Stimulated activated CD8-positive, alpha-beta memory T cell treated with anti-CD3 and anti-CD28 coated beads, Interleukin-7, amount 100 ng/mL, for 48 hours (primary cell): ENCODE data around the gene SLC44A1.

Experiments used
- DNase-seq, 2 donors: peaks; one replicate each; pipeline ENCODE4 v3.0.0-alpha.2; 2020; ENCODE audit warnings: low read depth in 1 of 2; ENCODE audit errors: extremely low read depth in 1 of 2

Gene SLC44A1

GRCh38 chr9:105297442-105298075, 53.1 kb downstream of the SLC44A1 start:
- DNase-seq = no peak

GRCh38 chr9:105299190-105299854, 54.9 kb downstream of the SLC44A1 start:
- peak in 1 of 2 donors; percentile 14 for DNase-seq

- DNase-seq = no peak
Measured at GRCh38 chr9:105302728-105303127, 58.3 kb downstream of the SLC44A1 start.

GRCh38 chr9:105305856-105306255, 61.4 kb downstream of the SLC44A1 start:
- no peak for DNase-seq

- DNase-seq = no peak
Measured at GRCh38 chr9:105306351-105307140, 62.1 kb downstream of the SLC44A1 start.

DNA sequence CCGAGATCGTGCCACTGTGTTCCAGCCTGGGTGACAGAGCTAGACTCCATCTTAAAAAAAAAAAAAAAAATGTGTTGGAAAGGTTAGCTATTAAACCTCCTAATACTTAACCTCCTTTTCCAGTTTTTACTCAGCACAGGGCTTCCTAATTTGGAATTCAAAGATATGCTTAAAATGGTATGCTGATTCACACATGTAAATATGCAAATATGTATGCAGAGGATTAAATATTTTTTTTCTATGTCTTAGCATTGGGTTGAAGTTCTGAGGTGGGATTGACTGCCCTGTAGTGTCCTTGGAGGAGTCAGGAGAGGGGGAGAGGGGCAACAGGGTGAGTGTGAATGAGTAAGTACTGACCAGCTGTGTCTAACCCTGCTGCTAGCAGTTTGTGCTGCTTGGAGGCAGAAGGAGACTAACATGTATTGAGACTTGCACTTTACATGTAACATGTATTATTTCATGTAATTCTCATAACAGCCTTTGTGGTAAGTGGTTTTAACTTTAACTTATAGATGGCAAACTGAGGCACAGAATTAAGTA, 63.2 kb downstream of the SLC44A1 start:
- DNase-seq = no peak

DNA sequence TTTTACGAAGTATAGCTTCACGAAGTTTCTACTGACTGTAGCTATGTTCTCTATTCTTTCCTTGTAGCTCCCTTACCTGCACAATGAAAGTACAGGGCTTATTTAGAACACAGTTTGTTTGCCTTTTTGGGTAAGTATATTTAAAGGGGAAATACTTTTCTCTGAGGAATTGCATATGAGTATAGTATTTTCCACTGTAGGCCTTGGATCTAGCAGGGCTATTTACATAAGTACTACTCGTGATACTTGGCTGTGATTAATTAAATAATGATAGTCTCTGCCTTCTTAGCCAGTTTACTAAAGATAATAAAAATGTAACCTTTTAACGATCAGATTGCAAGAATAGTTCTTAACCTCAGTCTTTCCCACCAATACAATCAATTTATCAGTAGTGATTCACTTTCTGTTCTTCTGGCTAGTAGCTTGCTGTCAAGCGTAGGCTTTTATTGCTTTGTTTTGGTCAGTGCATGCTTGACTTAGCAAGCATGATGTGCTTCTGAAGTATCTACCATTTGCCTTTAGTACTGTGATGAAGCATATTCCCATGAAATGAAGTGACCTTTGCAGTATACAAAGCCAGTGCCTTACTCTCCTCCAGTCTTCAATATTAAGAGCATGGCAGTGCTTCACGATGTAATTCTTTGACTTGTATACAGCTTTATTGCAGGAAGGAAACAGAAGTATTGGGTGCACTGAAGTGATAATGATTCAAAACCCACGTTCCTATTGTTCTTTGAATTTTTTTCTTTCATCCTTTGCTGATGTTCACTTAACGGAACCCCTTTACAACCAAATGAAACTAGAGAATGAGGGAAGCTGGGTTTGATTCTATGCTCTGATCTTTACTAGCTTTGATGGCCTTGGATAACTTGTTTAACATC, 64.2 kb downstream of the SLC44A1 start:
- no peak for DNase-seq

DNA sequence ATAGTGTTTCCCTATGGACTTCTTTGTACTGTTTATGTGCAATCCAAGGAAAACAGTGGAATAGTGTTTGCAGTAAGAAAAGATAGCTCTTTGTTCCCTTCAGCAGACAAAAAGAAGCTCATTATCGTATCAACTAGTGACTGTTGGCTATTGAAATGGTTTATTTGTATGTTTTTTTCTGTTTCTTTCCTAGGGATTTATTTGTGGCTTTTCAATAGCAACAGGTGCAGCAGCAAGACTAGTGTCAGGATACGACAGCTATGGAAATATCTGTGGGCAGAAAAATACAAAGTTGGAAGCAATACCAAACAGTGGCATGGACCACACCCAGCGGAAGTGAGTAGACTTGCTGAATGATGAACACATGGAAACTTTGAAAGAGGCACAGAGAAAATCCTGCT, 65.1 kb downstream of the SLC44A1 start:
- DNase-seq = no peak

DNA sequence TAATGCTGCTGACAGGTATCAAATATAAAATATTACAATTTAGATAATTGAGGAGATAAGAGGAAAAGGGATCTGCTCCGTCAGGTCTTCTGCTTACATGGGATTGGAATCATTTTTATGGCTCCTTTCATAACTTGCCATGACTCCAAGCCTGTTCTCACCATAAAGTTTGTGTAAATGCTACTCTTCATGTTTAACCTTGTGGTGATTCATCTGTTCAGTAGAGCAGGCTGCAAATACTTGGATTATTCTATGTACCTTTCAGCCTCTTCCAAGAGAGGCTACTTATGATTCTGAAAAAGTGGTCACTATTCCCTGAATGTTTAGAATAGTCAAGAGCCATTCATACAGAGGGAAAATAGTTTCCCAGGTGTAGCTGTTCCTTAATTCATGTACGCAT, 66.9 kb downstream of the SLC44A1 start:
- no peak for DNase-seq

- no peak for DNase-seq
Measured at GRCh38 chr9:105313238-105313637, 68.8 kb downstream of the SLC44A1 start.

DNA sequence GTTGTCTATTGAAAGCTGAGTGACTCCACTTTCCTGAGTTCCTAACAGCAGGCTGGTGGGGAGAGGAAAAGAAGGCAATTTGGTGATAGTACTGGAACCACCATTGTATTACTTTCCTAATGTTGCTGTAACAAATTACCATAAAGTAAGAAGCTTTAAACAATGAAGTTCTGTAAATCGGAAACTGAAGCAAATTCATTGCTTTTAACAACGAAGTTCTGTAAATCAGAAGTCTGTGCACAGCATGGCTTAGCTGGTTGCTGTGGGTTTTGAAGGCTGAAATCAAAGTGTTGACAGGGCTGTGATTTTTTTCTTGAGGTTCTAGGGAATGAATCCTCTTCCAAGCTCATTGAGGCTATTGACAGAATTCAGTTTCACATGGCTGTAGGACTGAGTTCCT, 72.3 kb downstream of the SLC44A1 start:
- no peak for DNase-seq

DNA sequence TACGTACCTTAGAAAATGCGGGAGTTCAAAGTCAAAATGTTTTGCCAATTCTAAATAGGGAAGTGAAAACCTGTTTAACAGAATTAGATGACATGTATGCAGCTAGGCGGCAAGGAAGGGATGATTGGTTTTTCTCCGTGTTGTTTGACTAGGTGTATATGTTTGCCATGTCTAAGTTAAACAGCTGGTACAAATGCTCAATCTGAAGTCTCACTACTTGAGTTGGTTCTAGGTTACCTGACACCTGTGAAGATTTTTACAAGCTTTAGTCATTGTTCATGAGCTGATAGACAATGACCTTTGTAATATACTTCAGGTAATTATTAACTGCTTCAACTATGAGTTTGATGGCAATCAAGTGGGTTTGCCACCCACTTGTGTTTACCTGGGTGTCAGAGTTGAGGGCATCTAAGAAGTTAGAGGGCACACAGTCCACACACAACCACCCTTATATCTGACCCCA, 74.3 kb downstream of the SLC44A1 start:
- no peak for DNase-seq

DNA sequence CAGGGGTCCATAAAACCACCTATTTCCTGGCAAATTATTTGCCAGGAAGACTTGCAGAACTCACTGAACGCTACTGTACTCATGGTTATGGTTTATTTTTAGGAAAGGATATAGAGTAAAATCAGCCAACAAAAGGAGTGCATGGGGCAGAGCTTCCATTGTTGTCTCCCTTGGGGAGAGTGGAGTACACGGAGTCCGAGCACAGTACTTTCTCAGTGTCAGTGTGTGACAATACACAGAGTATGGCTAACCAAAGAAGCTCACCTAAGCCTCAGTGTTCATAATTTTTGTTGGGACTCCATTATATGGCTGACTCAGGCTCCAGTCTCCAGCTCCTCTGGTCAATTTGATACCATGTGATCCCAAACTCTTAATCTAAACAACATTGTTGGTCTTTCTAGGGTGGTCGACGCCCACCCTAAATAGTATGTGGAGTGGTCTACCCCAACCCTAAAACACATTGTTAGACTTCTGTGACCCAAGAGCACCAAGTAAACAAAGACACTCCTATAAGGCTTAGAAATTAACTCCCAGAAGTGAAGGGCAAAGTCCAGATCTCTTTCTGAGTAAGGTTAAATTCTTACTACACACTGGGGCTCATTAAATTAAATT, 74.9 kb downstream of the SLC44A1 start:
- DNase-seq = no peak

DNA sequence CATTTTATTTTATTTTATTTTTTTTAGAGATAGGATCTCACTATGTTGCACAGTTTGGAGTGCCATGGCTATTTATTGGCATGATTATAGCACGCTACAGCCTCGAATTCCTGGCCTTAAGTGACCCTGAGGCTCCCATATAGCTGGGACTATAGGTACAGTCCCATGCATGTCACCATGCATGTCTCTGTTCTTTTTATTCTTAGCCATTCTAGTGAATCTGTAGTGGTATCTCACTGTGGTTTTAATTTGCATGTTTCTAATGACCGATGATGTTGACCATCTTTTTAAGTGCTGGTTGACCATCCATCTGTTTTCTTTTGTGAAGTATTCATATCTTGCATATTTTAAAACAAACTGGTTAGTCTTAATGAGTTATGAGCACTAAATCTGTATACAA, 76.1 kb downstream of the SLC44A1 start:
- DNase-seq = no peak

DNA sequence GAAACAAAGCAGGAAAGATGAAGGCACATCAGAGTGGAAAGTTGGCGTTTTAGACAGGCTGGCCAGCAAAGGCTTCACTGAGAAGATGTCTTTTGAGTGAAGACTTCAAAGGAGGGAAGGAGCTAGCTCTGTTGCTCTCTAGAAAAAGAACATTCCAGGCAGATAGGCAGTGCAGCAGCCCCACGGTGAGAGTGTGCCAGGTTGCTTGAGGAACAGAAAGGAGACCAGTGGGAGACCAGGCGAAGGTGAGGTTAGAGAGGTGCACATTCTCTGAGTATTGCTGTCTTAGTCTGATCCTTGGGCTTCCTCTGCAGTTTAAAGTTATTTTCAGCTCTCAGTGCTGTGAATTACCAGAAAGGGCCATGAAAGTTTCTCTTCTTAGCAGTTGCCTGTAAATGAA, 83.8 kb downstream of the SLC44A1 start:
- DNase-seq = no peak

DNA sequence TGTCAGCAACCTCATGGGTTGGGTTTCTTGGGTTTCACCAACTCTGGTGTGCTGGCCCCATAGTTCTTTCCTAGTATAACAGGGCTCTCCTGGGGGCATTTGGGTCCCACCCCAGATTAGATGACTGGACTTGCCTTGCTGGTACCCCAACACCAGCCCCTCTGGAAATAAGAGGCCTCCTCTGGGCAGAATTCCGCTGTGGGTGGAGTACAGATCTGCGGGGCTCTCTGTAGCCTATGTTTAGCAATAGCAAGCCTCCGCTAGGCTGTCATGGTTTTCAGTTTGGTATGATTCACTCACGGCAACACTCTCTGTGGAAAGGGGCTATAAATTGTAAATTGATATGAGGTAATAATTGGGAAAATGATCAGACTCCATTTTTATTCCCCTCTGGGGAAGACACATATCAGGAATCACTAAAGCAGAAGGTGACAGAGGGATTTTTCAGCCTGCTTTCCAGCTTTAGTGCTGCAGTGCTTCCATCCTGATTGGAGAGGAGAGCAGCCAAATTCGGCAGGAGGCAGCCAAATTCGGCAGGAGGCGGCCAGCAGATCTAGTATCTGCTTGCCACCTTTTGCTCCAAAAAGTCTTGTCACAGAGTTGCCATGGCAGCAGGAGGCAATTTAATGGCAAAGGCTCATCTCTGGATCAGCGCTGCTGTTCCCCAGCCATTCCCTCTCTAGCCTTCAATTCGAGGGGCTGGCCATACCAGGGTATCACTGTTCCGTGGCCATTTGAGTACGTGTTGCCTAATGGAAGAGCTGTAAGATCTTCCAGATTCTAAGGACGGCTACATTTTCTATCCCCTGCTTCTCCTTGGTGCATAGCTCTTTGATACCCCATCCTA, 84.6 kb downstream of the SLC44A1 start:
- no peak for DNase-seq

GRCh38 chr9:105329719-105330062, 85.2 kb downstream of the SLC44A1 start:
- DNase-seq = no peak

- no peak for DNase-seq
Measured at GRCh38 chr9:105330201-105330600, 85.8 kb downstream of the SLC44A1 start.

GRCh38 chr9:105330755-105331154, 86.3 kb downstream of the SLC44A1 start:
- DNase-seq = no peak
